ENCODE results near the gene ARFGAP1.

Gene ARFGAP1

GRCh38 chr20:63309261-63310071 lies 36.9 kb downstream of the ARFGAP1 start:
- DNase-seq (ENCODE audit: low read depth): no peak

GRCh38 chr20:63310265-63310991 lies 37.8 kb downstream of the ARFGAP1 start:
- no peak for DNase-seq (ENCODE audit: low read depth)

GRCh38 chr20:63311186-63311832 lies 38.7 kb downstream of the ARFGAP1 start:
- no peak for DNase-seq (ENCODE audit: low read depth)

DNA sequence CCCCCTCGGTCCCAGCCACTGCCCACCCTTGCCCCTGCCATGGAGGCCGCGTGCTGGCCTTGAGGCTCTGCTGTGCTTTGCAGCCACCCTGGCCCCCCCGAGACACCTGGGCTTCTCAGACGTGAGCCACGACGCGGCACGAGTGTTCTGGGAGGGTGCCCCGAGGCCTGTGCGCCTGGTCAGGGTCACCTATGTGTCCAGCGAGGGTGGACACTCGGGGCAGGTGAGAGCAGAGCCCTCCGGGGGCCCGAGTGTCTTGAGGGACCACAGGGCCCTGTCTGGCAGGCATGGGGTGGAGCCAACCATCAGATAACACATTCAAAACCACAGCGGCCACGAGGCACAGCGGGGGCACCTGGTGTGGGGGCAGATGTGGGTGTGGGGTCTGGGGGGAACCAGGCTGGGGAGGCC lies 39.2 kb downstream of the ARFGAP1 start:
- no peak for DNase-seq (ENCODE audit: low read depth)

- DNase-seq (ENCODE audit: low read depth): no peak
Observed at GRCh38 chr20:63312273-63312672, 39.7 kb downstream of the ARFGAP1 start.

GRCh38 chr20:63312690-63313348 lies 40.2 kb downstream of the ARFGAP1 start:
- DNase-seq (ENCODE audit: low read depth): no peak

DNA sequence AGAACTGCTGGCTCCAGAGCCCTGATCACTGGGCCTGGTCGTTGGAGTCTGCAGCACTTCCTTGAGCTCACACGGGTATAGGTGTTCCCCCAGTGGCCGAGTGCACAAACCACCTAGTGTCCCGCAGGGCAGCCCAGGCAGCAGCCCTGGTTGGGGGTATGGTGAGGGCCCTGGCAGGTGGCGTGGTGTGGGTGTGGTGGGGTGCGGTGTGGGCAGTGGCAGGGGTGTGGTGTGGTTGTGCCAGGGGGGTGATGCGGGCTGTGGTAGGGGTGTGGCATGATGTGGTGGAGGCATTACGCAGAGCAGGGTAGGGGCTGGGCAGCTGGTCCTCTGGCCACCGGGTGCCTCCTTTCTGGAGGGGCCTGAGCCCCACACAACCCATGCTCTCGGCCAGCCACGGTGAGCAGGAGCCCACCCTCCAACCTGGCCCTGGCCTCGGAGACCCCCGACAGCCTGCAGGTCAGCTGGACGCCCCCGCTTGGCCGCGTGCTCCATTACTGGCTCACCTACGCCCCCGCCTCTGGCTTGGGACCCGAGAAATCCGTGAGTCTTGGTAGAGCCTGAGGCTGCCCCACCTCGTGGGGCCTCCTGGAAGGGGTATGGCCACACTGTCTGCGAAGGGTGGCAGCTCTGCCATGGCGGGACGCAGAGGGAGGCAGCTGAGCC lies 40.9 kb downstream of the ARFGAP1 start:
- no peak for DNase-seq (ENCODE audit: low read depth)

DNA sequence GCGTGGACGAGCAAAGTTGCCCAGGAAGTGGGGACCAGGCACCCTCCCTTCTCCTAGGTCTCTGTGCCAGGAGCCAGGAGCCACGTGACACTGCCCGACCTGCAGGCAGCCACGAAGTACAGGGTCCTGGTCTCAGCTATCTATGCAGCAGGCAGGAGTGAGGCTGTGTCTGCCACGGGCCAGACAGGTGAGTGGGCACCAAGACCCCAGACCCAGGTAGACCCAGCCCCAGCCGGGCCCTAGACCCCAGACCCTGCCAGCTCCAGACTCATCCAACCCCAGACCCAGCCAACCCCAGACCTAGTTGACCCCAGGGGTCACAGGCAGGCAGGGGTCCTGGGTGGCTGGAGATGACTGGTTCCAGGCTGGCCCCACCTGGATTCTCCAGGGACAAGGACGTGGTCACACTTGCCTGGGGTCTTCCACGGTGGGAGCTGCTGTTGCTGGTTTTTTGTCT lies 41.4 kb downstream of the ARFGAP1 start:
- no peak for DNase-seq (ENCODE audit: low read depth)

DNA sequence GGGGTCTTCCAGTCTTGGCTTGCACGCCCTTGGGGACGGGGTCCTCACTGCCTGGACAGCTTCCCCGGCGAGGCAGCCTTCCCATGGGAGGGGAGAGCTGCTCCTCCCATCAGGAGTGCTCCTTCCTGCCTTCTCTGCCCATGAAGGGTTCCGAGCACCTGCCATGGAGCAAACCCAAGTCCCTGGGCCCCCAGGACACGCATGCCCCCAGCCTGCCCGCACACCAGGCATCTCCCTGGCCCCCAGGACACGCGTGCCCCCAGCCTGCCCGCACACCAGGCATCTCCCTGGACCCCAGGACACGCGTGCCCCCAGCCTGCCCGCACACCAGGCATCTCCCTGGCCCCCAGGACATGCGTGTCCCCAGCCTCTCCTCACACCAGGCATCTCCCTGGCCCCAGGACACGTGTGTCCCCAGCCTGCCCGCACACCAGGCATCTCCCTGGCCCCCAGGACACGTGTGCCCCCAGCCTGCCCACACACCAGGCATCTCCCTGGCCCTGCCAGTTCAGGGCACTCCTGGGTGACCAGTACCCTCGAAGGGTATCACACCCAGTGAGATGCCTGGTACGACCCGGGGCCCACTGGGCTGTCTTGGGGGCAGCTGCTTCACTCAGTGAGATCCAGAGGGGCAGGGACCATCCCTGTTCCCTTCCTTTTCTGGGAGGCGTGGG lies 42.1 kb downstream of the ARFGAP1 start:
- no peak for DNase-seq (ENCODE audit: low read depth)

GRCh38 chr20:63315240-63315689 lies 42.7 kb downstream of the ARFGAP1 start:
- DNase-seq (ENCODE audit: low read depth): no peak

GRCh38 chr20:63315731-63316491 lies 43.3 kb downstream of the ARFGAP1 start:
- no peak for DNase-seq (ENCODE audit: low read depth)

GRCh38 chr20:63316502-63316921 lies 43.9 kb downstream of the ARFGAP1 start:
- no peak for DNase-seq (ENCODE audit: low read depth)

DNA sequence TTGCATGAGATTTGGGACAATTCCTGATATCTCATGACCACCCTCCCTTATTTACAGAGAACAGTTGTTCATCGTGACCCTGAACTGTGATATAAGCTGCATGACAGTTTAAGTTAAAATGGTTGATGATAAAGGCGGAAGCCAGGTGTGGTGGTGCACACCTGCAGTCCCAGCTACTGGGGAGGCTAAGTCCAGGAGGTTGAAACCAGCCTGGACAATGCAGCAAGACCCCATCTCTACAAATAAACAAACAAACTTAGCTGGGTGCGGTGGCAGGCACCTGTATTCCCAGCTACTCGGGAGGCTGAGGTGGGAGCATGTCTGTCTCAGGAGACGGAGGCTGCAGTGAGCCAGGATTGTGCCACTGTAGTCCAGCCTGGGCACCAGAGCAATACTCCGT lies 44.4 kb downstream of the ARFGAP1 start:
- DNase-seq (ENCODE audit: low read depth): no peak

DNA sequence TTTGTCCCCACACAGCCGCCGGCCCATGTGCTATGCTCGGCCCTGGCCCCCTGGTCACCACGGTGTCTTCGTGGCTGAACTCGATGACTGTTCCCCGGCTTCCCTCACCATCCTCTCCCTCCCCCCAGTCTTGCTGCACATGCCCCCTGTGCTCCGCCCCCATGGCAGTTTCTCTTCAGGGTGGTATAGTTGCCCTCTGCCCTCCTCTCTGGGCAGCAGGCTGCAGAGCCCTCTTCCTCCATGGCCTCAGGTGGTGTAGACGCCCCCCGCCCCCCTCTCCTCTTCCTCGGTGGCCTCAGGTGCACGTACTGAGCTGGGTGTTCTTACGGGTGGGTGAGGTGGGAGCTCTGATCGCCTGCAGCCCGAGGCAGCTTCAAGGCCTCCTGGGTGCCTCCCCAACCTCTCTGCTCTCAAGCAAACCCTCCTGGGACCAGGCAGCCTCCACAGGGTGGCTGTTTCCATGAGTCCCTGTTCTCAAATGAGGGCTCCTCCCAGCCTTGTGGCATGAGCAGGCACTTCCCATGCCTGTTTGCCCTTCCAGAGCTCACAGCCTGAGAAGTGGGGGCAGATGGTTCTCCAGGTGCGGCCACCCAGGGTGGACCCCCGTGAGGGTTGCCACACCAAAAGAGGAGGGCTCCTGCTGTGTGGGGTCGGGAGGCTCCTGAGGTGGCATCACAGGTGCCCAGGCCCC lies 45.1 kb downstream of the ARFGAP1 start:
- DNase-seq (ENCODE audit: low read depth): no peak

DNA sequence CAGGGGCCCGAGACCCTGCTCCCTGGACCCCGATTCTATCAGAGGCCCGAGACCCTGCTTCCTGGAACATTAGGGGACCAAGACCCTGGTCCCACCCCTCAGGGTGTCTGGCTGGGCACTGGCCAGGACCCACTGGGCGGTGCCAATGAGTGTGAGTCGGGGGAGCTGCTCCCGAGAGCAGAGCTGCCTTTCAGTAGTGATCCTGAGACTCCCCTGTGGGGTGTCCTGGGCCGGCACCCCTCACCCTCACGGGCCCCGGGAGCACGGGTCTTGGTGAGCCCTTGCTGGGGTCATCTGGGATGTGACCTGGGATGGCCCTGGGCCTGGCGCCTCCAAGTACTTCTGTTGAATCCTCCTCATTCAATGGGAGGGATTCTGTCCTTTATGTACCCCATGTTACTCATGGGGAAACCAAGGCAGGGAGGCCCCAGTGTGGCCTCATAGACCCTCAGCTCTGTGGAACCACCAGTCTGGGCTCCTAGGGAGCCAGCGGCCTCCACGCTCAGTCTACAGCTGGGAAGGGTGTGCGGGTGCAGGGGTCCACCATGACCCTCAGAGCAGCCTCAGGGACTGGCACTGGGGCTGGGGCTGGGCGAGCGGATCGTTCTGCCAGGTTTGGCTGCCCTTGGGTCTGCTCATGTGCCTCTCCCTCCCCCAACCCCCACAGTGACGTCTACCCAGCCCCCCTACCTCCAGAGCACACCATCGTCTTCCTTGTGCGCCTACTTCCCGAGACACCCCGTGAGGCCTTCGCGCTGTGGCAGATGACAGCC lies 46.0 kb downstream of the ARFGAP1 start:
- no peak for DNase-seq (ENCODE audit: low read depth)

DNA sequence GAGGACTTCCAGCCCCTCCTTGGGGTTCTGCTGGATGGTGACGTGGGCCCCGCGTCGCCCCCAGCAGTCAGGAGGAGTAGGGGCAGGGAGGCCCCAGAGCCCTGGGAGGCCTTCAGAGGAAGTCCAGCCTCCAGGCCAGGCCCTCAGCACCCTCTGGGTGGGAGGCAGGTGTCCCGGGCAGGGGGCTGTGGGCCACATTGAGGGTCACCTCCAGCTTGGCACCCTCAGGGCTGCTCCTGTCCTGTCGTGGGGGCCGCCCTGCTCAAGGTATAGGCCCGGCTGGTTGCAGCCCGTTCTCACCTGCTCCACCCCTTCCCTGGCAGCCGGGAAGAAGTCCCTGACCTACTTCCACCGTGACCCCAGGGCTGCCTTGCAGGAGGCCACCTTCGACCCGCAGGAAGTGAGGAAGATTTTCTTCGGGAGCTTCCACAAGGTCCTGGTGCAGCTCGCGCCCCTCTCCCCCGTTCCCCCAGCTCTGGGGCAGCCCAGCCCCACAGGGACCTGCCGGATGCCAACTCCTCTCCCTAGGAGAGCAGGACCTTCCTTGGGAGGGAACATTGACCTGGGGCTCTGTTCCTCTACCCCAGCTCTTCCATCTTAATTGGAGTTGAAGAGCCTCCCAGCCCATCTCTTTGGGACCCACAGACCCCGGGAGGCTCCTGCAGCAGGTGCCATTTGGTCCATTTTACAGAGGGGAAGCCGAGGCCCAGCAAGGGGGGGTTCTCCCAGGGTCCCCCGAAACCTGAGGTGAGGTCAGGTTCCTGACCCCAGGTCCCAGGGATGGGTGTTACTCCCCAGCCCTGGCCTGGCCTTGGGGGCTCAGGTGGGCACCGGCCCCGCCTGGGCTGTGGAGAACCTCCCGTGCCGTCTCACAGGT lies 46.8 kb downstream of the ARFGAP1 start:
- no peak for DNase-seq (ENCODE audit: low read depth)

- no peak for DNase-seq (ENCODE audit: low read depth)
Observed at GRCh38 chr20:63320041-63320511, 47.5 kb downstream of the ARFGAP1 start.

Data from stimulated activated CD4-positive, alpha-beta T cell treated with anti-CD3 and anti-CD28 coated beads, Interleukin-2, amount 100 ng/mL, for 4 hours (primary cell).